Activated T-cell treated with anti-CD3 and anti-CD28 coated beads for 1 hour (primary cell): ENCODE measurements around the gene MEGF11.

Experiments
- DNase-seq: peaks from one replicate; pipeline ENCODE4 v3.0.0-alpha.2; 2020; ENCODE audit warnings: low read depth

The MEGF11 gene

GRCh38 chr15:66114863-66115425, 138.6 kb downstream of the MEGF11 start:
- no peak for DNase-seq

GRCh38 chr15:66112388-66112787, 141.2 kb downstream of the MEGF11 start:
- DNase-seq: no peak

- DNase-seq: no peak
These were observed 142.2 kb downstream of the MEGF11 start for GRCh38 chr15:66111363-66111762.

- no peak for DNase-seq
These were observed 142.7 kb downstream of the MEGF11 start for GRCh38 chr15:66110864-66111263.

GRCh38 chr15:66109826-66110225, 143.7 kb downstream of the MEGF11 start:
- DNase-seq: no peak

- no peak for DNase-seq
These were observed 144.9 kb downstream of the MEGF11 start for GRCh38 chr15:66108483-66109265.

GRCh38 chr15:66107070-66107469, 146.5 kb downstream of the MEGF11 start:
- no peak for DNase-seq

GRCh38 chr15:66105286-66106265, 148.0 kb downstream of the MEGF11 start:
- no peak for DNase-seq

- DNase-seq: no peak
These were observed 150.3 kb downstream of the MEGF11 start for GRCh38 chr15:66103293-66103590.

GRCh38 chr15:66102563-66103292, 150.8 kb downstream of the MEGF11 start:
- no peak for DNase-seq

- DNase-seq: no peak
These were observed 151.7 kb downstream of the MEGF11 start for GRCh38 chr15:66101715-66102395.

GRCh38 chr15:66100761-66101160, 152.8 kb downstream of the MEGF11 start:
- DNase-seq: no peak

GRCh38 chr15:66099950-66100671, 153.4 kb downstream of the MEGF11 start:
- DNase-seq: no peak

GRCh38 chr15:66098022-66098363, 155.6 kb downstream of the MEGF11 start:
- no peak for DNase-seq

- no peak for DNase-seq
These were observed 156.2 kb downstream of the MEGF11 start for GRCh38 chr15:66097151-66098021.

- no peak for DNase-seq
These were observed 156.9 kb downstream of the MEGF11 start for GRCh38 chr15:66096688-66097058.

- no peak for DNase-seq
These were observed 157.5 kb downstream of the MEGF11 start for GRCh38 chr15:66095871-66096687.

GRCh38 chr15:66094331-66094730, 159.2 kb downstream of the MEGF11 start:
- DNase-seq: no peak
